HCT116 (cell line): Measurements from ENCODE around the gene ZFHX2.

Experiments used
- CTCF ChIP-seq, 3 experiments: fragments of 200-600 bp in 1 of 3; sonication (generic) in 1 of 3; IDR thresholded peaks in 2 of 3; conservative IDR thresholded peaks in 1 of 3; 2 replicates each; pipeline ENCODE4 v1.5.1; 2012 to 2017; ENCODE audit warnings: low read depth in 2 of 3, low read length in 2 of 3, antibody characterized with exemption in 1 of 3, borderline replicate concordance in 1 of 3, control low read depth in 1 of 3, mild to moderate bottlenecking in 1 of 3, mixed read lengths in 1 of 3, mixed run types in 1 of 3, moderate library complexity in 1 of 3; ENCODE audit not compliant: insufficient read depth in 1 of 3
- EGR1 ChIP-seq: IDR thresholded peaks from 2 replicates; pipeline ENCODE4 v1.6.1; 2012; ENCODE audit warnings: low read depth
- MAX ChIP-seq: IDR thresholded peaks from 2 replicates; pipeline ENCODE4 v1.6.1; 2012
- POLR2A ChIP-seq: IDR thresholded peaks from 2 replicates; pipeline ENCODE4 v1.7.0; 2011; ENCODE audit warnings: borderline replicate concordance; ENCODE audit not compliant: insufficient read depth, insufficient read length; ENCODE audit errors: extremely low read depth
- RAD21 ChIP-seq: IDR thresholded peaks from 2 replicates; pipeline ENCODE4 v1.6.1; 2012; ENCODE audit warnings: low read depth, mild to moderate bottlenecking
- REST ChIP-seq: IDR thresholded peaks from 2 replicates; pipeline ENCODE4 v1.6.1; 2012; ENCODE audit warnings: low read depth
- SP1 ChIP-seq: IDR thresholded peaks from 2 replicates; pipeline ENCODE4 v1.6.1; 2012; ENCODE audit warnings: low read depth
- ZFX ChIP-seq: fragments of 450-650 bp; IDR thresholded peaks from 2 replicates; pipeline ENCODE4 v1.6.1; 2017

- no peak for TF ChIP-seq POLR2A
- TF ChIP-seq EGR1, result no peak
- TF ChIP-seq RAD21, result no peak
- no peak for TF ChIP-seq CTCF (IDR thresholded peaks at IDR 0.05 in 2 of 3, conservative IDR thresholded peaks at IDR 0.05 in 1 of 3; ENCODE audit: borderline replicate concordance in 1 of 3, insufficient read depth in 1 of 3, low read depth in 2 of 3, low read length in 2 of 3)
- TF ChIP-seq REST, result no peak
- TF ChIP-seq SP1, result no peak
- TF ChIP-seq MAX, result no peak
- TF ChIP-seq ZFX, result no peak
Measured at GRCh38 chr14:23512156-23512555, 39.4 kb downstream of the ZFHX2 start.
